Hepatocyte (in vitro differentiated cells): ENCODE results near the gene TRAF2. TPM values are rescaled to one million over a fixed set of nuclear protein-coding genes. Genes with fewer than 3 reads are reported as not detected.

ENCODE experiments used
- DNase-seq: peaks from one replicate; pipeline ENCODE4 v3.0.0-alpha.2; 2016; ENCODE audit warnings: low spot score
- H2AFZ ChIP-seq: fragments of 200-600 bp; sonication (generic); 2 replicates; pipeline ENCODE4 v1.6.0; 2016; ENCODE audit warnings: antibody characterized with exemption, mild to moderate bottlenecking
- H3K27ac ChIP-seq: fragments of 200-600 bp; sonication (generic); 2 replicates; pipeline ENCODE4 v1.5.1; 2016; ENCODE audit warnings: mild to moderate bottlenecking
- H3K27me3 ChIP-seq: fragments of 200-600 bp; sonication (generic); 2 replicates; pipeline ENCODE4 v1.6.1; 2016
- H3K36me3 ChIP-seq: fragments of 200-600 bp; sonication (generic); replicated peaks from 2 replicates; pipeline ENCODE4 v1.5.1; 2016; ENCODE audit warnings: low read depth; ENCODE audit not compliant: insufficient read depth
- H3K4me1 ChIP-seq: fragments of 200-600 bp; sonication (generic); 2 replicates; pipeline ENCODE4 v1.5.1; 2016; ENCODE audit warnings: mild to moderate bottlenecking, moderate library complexity; ENCODE audit not compliant: insufficient read depth
- H3K4me2 ChIP-seq: fragments of 200-600 bp; sonication (generic); 2 replicates; pipeline ENCODE4 v1.6.0; 2016
- H3K4me3 ChIP-seq: fragments of 200-600 bp; sonication (generic); 2 replicates; pipeline ENCODE4 v1.5.1; 2016; ENCODE audit warnings: mild to moderate bottlenecking
- H3K79me2 ChIP-seq: fragments of 200-600 bp; sonication (generic); 2 replicates; pipeline ENCODE4 v1.6.0; 2017; ENCODE audit warnings: mild to moderate bottlenecking
- H3K9me2 ChIP-seq: fragments of 200-600 bp; sonication (generic); replicated peaks from 2 replicates; pipeline ENCODE4 v1.6.0; 2017; ENCODE audit warnings: mild to moderate bottlenecking; ENCODE audit not compliant: insufficient read depth
- H3K9me3 ChIP-seq: fragments of 200-600 bp; sonication (generic); 2 replicates; pipeline ENCODE4 v1.5.1; 2016; ENCODE audit warnings: low read depth, mild to moderate bottlenecking
- H4K20me1 ChIP-seq: fragments of 200-600 bp; sonication (generic); 2 replicates; pipeline ENCODE4 v1.6.0; 2016; ENCODE audit warnings: mild to moderate bottlenecking; ENCODE audit not compliant: insufficient read depth, poor library complexity, severe bottlenecking
- EZH2 ChIP-seq: fragments of 200-600 bp; sonication (generic); IDR thresholded peaks from 2 replicates; pipeline ENCODE4 v1.6.1; 2016; ENCODE audit warnings: antibody characterized with exemption, mild to moderate bottlenecking, borderline replicate concordance
- EZH2phosphoT487 ChIP-seq: fragments of 200-600 bp; sonication (generic); IDR thresholded peaks from one replicate; pipeline ENCODE4 v1.6.1; 2018; ENCODE audit warnings: antibody characterized with exemption, mild to moderate bottlenecking, low read depth, moderate library complexity; ENCODE audit not compliant: unreplicated experiment, severe bottlenecking
- WGBS: methylation state at CpG from one replicate; pipeline ENCODE4 v1.1.6; 2016; ENCODE audit warnings: low lambda C conversion rate; ENCODE audit errors: missing lambda C conversion rate; 5-methylcytosine and 5-hydroxymethylcytosine counted together
- polyA plus RNA-seq: library from polyadenylated mRNA; unstranded; fragments of >200 nt; fragmentation: Nextera tagmentation; extraction: Ambion mirVana; gene quantifications from 2 replicates; pipeline ENCODE4 v1.2.1, GENCODE V29; 2016
- total RNA-seq: library from RNA; depleted of rRNA; stranded (reverse); fragments of >200 nt; gene quantifications from 2 replicates; pipeline ENCODE4 v1.2.3, GENCODE V29; 2014
- TF ChIP-seq, protein P1 (sequence below): fragments of 200-600 bp; sonication (generic); IDR thresholded peaks from 2 replicates; pipeline ENCODE4 v1.5.1; 2016; ENCODE audit warnings: antibody characterized with exemption, mild to moderate bottlenecking; ENCODE audit not compliant: poor library complexity

TRAF2 gene
- total and polyA plus RNA-seq, 2 experiments from 2014 or later: 7.6 to 12.4 TPM

- Histone ChIP-seq H3K9me3 (no peaks in the 10 kb centered on the region), H3K36me3 (no peaks in the 10 kb centered on the region), H3K4me3 (no peak overlapping the region), H3K9me2 (no peaks in the 10 kb centered on the region), H3K4me2 (no peak overlapping the region), H3K27me3 (no peaks in the 10 kb centered on the region), H3K27ac (no peak overlapping the region), H3K79me2 (no peaks in the 10 kb centered on the region), H2AFZ (no peak overlapping the region), H4K20me1 (no peaks in the 10 kb centered on the region), H3K4me1 (no peaks in the 10 kb centered on the region)
- TF ChIP-seq, protein P1, sequence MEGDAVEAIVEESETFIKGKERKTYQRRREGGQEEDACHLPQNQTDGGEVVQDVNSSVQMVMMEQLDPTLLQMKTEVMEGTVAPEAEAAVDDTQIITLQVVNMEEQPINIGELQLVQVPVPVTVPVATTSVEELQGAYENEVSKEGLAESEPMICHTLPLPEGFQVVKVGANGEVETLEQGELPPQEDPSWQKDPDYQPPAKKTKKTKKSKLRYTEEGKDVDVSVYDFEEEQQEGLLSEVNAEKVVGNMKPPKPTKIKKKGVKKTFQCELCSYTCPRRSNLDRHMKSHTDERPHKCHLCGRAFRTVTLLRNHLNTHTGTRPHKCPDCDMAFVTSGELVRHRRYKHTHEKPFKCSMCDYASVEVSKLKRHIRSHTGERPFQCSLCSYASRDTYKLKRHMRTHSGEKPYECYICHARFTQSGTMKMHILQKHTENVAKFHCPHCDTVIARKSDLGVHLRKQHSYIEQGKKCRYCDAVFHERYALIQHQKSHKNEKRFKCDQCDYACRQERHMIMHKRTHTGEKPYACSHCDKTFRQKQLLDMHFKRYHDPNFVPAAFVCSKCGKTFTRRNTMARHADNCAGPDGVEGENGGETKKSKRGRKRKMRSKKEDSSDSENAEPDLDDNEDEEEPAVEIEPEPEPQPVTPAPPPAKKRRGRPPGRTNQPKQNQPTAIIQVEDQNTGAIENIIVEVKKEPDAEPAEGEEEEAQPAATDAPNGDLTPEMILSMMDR: no peak
- no peak for TF ChIP-seq EZH2phosphoT487
- no peak for TF ChIP-seq EZH2
- WGBS: 86% methylated on average over 15 of the region's 15 CpGs
- no peak for DNase-seq
These were observed 77.0 kb downstream of the TRAF2 start for GRCh38 chr9:136963341-136963740.

DNA sequence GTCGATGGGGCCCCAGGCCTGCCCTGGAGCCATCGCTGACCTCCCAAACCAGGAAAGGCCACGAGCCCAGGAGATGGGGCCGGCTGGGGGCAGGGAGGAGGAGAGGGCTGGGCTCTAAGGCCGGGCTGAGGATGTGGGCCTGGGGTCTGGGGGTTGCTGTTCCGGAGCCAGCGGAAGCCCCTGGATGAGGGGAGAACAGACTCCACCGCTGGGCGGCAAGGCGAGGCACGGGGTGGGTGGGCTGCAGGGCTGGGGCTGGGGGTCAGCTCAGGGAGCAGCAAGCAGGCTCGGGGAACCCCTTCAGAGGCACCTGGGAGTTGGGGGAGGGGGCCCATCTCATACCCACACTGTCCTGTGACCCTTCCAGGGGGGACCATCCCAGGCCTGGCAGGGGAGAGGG is 77.4 kb downstream of the TRAF2 start:
- Histone ChIP-seq H3K79me2 (no peaks in the 10 kb centered on the region), H3K9me2 (no peaks in the 10 kb centered on the region)
- WGBS: 90% methylated on average over 11 of the region's 12 CpGs

DNA sequence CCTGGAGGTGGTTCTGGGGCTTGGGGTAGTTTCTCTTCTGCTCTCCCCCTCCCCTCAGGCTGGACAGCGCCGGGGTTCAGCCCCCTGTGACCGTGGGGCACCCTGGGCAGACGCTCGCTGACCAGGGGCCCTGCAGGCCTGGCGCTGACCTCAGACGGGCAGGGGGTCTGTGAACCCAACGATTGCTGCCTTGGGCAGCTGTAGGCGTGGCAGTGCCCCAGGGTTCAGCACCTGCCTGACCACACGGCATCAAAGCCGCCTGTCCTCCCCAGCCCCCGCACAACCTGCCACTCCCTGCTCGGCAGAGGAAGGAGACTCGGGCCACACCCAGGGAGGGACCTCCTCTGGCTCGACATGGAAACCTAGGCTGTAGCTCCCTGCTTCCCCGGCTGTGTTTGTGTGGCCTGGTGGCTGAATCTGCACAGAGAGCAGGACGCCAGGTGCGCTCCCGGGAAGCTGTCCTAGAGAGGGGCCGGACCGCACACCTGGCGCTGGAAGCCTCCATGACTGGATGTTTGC is 77.9 kb downstream of the TRAF2 start:
- Histone ChIP-seq H3K4me3 (no peak overlapping the region), H3K9me2 (no peaks in the 10 kb centered on the region), H3K27ac (no peak overlapping the region), H3K4me2 (no peak overlapping the region), H3K79me2 (no peaks in the 10 kb centered on the region), H3K4me1 (no peaks in the 10 kb centered on the region), H3K9me3 (no peaks in the 10 kb centered on the region), H3K27me3 (no peaks in the 10 kb centered on the region), H3K36me3 (no peaks in the 10 kb centered on the region), H2AFZ (no peak overlapping the region), H4K20me1 (no peaks in the 10 kb centered on the region)
- DNase-seq: no peak
- TF ChIP-seq EZH2phosphoT487: no peak
- TF ChIP-seq EZH2: no peak
- TF ChIP-seq, protein P1: no peak
- WGBS: 78% methylated on average over 22 of the region's 22 CpGs

More for the DNA sequence above, 77.4 kb downstream of the TRAF2 start:
- Histone ChIP-seq H3K27ac (no peak overlapping the region), H4K20me1 (no peaks in the 10 kb centered on the region), H3K4me1 (no peaks in the 10 kb centered on the region), H3K36me3 (no peaks in the 10 kb centered on the region), H3K9me3 (no peaks in the 10 kb centered on the region), H2AFZ (no peak overlapping the region), H3K4me3 (no peak overlapping the region), H3K4me2 (no peak overlapping the region), H3K27me3 (no peaks in the 10 kb centered on the region)
- TF ChIP-seq EZH2 (no peak), EZH2phosphoT487 (no peak)
- TF ChIP-seq, protein P1: no peak
- DNase-seq: no peak

- no peak overlapping the region for H3K27ac ChIP-seq
- no peak overlapping the region for H3K4me3 ChIP-seq
- no peak for DNase-seq
- no peak overlapping the region for H2AFZ ChIP-seq
- no peaks in the 10 kb centered on the region for H3K79me2 ChIP-seq
- H3K9me3 ChIP-seq: no peaks in the 10 kb centered on the region
- no peak overlapping the region for H3K4me2 ChIP-seq
- 87% methylated on average over 23 of the region's 26 CpGs for WGBS
- no peaks in the 10 kb centered on the region for H3K4me1 ChIP-seq
- no peaks in the 10 kb centered on the region for H3K36me3 ChIP-seq
- no peaks in the 10 kb centered on the region for H3K9me2 ChIP-seq
- H4K20me1 ChIP-seq: no peaks in the 10 kb centered on the region
- TF ChIP-seq, protein P1: no peak
- H3K27me3 ChIP-seq: no peaks in the 10 kb centered on the region
These were observed 78.6 kb downstream of the TRAF2 start for GRCh38 chr9:136964833-136965422.
